Body of pancreas (tissue), 4 donors: ENCODE data around the gene RCAN2.

Experiments
- CTCF ChIP-seq, 7 experiments: fragments of 450-650 bp in 4 of 7; fragments of 200-600 bp in 3 of 7; sonication (generic) in 3 of 7; IDR thresholded peaks; one replicate each; pipeline ENCODE4 v1.5.1; 2016 to 2019; ENCODE audit warnings: antibody characterized with exemption in 7 of 7
- POLR2A ChIP-seq, 3 donors: fragments of 450-650 bp; IDR thresholded peaks; one replicate each; pipeline ENCODE4 v1.6.1; 2016; ENCODE audit warnings: antibody characterized with exemption in 3 of 3, mild to moderate bottlenecking in 2 of 3

GRCh38 chr6:46420921-46421638 lies 70.2 kb downstream of the RCAN2 start:
- TF ChIP-seq CTCF (IDR thresholded peaks at IDR 0.05): no peak
- TF ChIP-seq POLR2A (IDR thresholded peaks at IDR 0.05): no peak
